Choroid plexus epithelial cell (primary cell): ENCODE data around the gene NAT16.

Experiments used
- DNase-seq: peaks from one replicate; pipeline ENCODE4 v3.0.0-alpha.2; 2010; ENCODE audit warnings: low read depth
- H3K4me3 ChIP-seq: 2 replicates; pipeline ENCODE4 v1.5.1; 2011; ENCODE audit warnings: low read depth, mild to moderate bottlenecking, control low read depth, low read length, moderate library complexity
- CTCF ChIP-seq: conservative IDR thresholded peaks from 2 replicates; pipeline ENCODE4 v1.5.1; 2011; ENCODE audit warnings: low read depth, mild to moderate bottlenecking, control low read depth, inconsistent platforms, low read length, moderate library complexity

The NAT16 gene

GRCh38 chr7:101218236-101219125 is 38.4 kb upstream of the NAT16 start:
- DNase-seq = peak; percentile 30
- TF ChIP-seq CTCF = no peak
- H3K4me3 ChIP-seq = peak overlapping the region; percentile 74

- peak within 1 kb of the TSS; percentile 74 for H3K4me3 ChIP-seq
- TF ChIP-seq CTCF = no peak
- peak; percentile 99 for DNase-seq
Measured at GRCh38 chr7:101217388-101218235, 37.5 kb upstream of the NAT16 start, which contains the start of the genes PLOD3 and ZNHIT1. Gene PLOD3, minus strand, starts transcription at chr7:101217581. Its CDS starts 307 bp downstream, at chr7:101217274. Gene ZNHIT1, plus strand, starts transcription at chr7:101218165. Its CDS starts 31 bp downstream, at chr7:101218196.

GRCh38 chr7:101216860-101217387 is 36.8 kb upstream of the NAT16 start:
- no peak for TF ChIP-seq CTCF
- peak overlapping the region; percentile 74 for H3K4me3 ChIP-seq
- DNase-seq = no peak

- H3K4me3 ChIP-seq = peak overlapping the region; percentile 74
- peak; percentile 40 for DNase-seq
- no peak for TF ChIP-seq CTCF
Measured at GRCh38 chr7:101216001-101216859, 36.1 kb upstream of the NAT16 start.

GRCh38 chr7:101212014-101212413 is 31.9 kb upstream of the NAT16 start:
- no peak overlapping the region for H3K4me3 ChIP-seq
- TF ChIP-seq CTCF = no peak

GRCh38 chr7:101211501-101211900 is 31.4 kb upstream of the NAT16 start:
- no peak for DNase-seq
- TF ChIP-seq CTCF = no peak
- H3K4me3 ChIP-seq = no peak overlapping the region

More at GRCh38 chr7:101212014-101212413, 31.9 kb upstream of the NAT16 start:
- no peak for DNase-seq
